Progenitor cell of endocrine pancreas (in vitro differentiated cells): Measurements from ENCODE around the gene RHOBTB1. TPM values are rescaled to one million over a fixed set of nuclear protein-coding genes. Genes with fewer than 3 reads are reported as not detected.

Source experiments
- DNase-seq: peaks from one replicate; pipeline ENCODE4 v3.0.0; 2021; ENCODE audit warnings: low spot score; ENCODE audit not compliant: unreplicated experiment
- H3K27ac Mint-ChIP-seq: 2 replicates; pipeline ENCODE4 v1.8.0; 2021; ENCODE audit warnings: mild to moderate bottlenecking, moderate library complexity, mixed read lengths
- H3K27me3 Mint-ChIP-seq: 2 replicates; pipeline ENCODE4 v1.8.0; 2021; ENCODE audit warnings: mixed read lengths
- H3K36me3 Mint-ChIP-seq: 2 replicates; pipeline ENCODE4 v1.8.0; 2022; ENCODE audit warnings: mixed read lengths; ENCODE audit not compliant: insufficient read depth
- H3K4me1 Mint-ChIP-seq: 2 replicates; pipeline ENCODE4 v1.8.0; 2021; ENCODE audit warnings: low read depth, mixed read lengths
- H3K4me3 Mint-ChIP-seq: 2 replicates; pipeline ENCODE4 v1.8.0; 2021; ENCODE audit warnings: low read depth, mild to moderate bottlenecking, moderate library complexity, mixed read lengths
- H3K9me3 Mint-ChIP-seq: 2 replicates; pipeline ENCODE4 v1.8.0; 2021; ENCODE audit warnings: low read depth, mixed read lengths
- CTCF ChIP-seq: fragments of 200-600 bp; sonication (generic); IDR thresholded peaks from one replicate; pipeline ENCODE4 v1.5.0; 2021; ENCODE audit warnings: antibody characterized with exemption, mild to moderate bottlenecking; ENCODE audit not compliant: unreplicated experiment
- total RNA-seq: library from RNA; stranded (reverse); gene quantifications from 2 replicates; pipeline ENCODE4 v1.2.1, GENCODE V29; 2021

The RHOBTB1 gene
- total RNA-seq, 1 donor from 2014 or later, result 21.7 TPM

- H3K9me3 Mint-ChIP-seq, result no peaks in the 10 kb centered on the region
- no peak overlapping the region for H3K27ac Mint-ChIP-seq
- H3K4me1 Mint-ChIP-seq, result peaks cover 4% of the 10 kb centered on the region
- TF ChIP-seq CTCF, result no peak
- no peak for DNase-seq
- no peak overlapping the region for H3K4me3 Mint-ChIP-seq
- peaks cover 18% of the 10 kb centered on the region for H3K27me3 Mint-ChIP-seq
- no peaks in the 10 kb centered on the region for H3K36me3 Mint-ChIP-seq
Observed at GRCh38 chr10:60986791-60987190, 42.8 kb upstream of the RHOBTB1 start.

- H3K4me1 Mint-ChIP-seq, result peaks cover 4% of the 10 kb centered on the region
- DNase-seq, result no peak
- H3K27me3 Mint-ChIP-seq, result peaks cover 14% of the 10 kb centered on the region
- TF ChIP-seq CTCF, result no peak
- no peak overlapping the region for H3K27ac Mint-ChIP-seq
- no peak overlapping the region for H3K4me3 Mint-ChIP-seq
- H3K9me3 Mint-ChIP-seq, result no peaks in the 10 kb centered on the region
- H3K36me3 Mint-ChIP-seq, result no peaks in the 10 kb centered on the region
Observed at GRCh38 chr10:60985951-60986350, 42.0 kb upstream of the RHOBTB1 start.

- no peak for DNase-seq
- Mint-ChIP-seq H3K4me3 (no peak overlapping the region), H3K27ac (no peak overlapping the region), H3K4me1 (peaks cover 15% of the 10 kb centered on the region), H3K27me3 (peaks cover 2% of the 10 kb centered on the region), H3K9me3 (no peaks in the 10 kb centered on the region), H3K36me3 (no peaks in the 10 kb centered on the region)
- no peak for TF ChIP-seq CTCF
Observed at GRCh38 chr10:60980997-60981396, 37.0 kb upstream of the RHOBTB1 start.

- Mint-ChIP-seq H3K27ac (peak overlapping the region; percentile 3), H3K4me3 (no peak overlapping the region), H3K36me3 (no peaks in the 10 kb centered on the region), H3K4me1 (peaks cover 16% of the 10 kb centered on the region), H3K9me3 (no peaks in the 10 kb centered on the region), H3K27me3 (peaks cover 2% of the 10 kb centered on the region)
- no peak for TF ChIP-seq CTCF
- no peak for DNase-seq
Observed at GRCh38 chr10:60979667-60980104, 35.7 kb upstream of the RHOBTB1 start.

GRCh38 chr10:60978287-60979115, 34.5 kb upstream of the RHOBTB1 start:
- Mint-ChIP-seq H3K27ac (no peak overlapping the region), H3K9me3 (no peaks in the 10 kb centered on the region), H3K4me1 (peaks cover 18% of the 10 kb centered on the region), H3K4me3 (no peak overlapping the region), H3K36me3 (no peaks in the 10 kb centered on the region), H3K27me3 (no peaks in the 10 kb centered on the region)
- DNase-seq, result no peak
- TF ChIP-seq CTCF, result no peak
